Tibial nerve (tissue), 4 donors: ENCODE measurements around the gene IL27RA.

Experiments
- EP300 ChIP-seq, 2 donors: sonication (generic); formaldehyde crosslinking; IDR thresholded peaks; one replicate each; pipeline ENCODE4 v1.6.1; 2017; ENCODE audit warnings: antibody characterized with exemption in 2 of 2, mild to moderate bottlenecking in 1 of 2
- TF ChIP-seq, protein P1 (sequence below), 5 experiments: fragments of 200-600 bp in 3 of 5; fragments of 450-650 bp in 2 of 5; sonication (generic) in 3 of 5; IDR thresholded peaks; one replicate each; pipeline ENCODE4 v1.5.1; 2016 to 2019; ENCODE audit warnings: antibody characterized with exemption in 5 of 5, mild to moderate bottlenecking in 3 of 5, moderate library complexity in 2 of 5

DNA sequence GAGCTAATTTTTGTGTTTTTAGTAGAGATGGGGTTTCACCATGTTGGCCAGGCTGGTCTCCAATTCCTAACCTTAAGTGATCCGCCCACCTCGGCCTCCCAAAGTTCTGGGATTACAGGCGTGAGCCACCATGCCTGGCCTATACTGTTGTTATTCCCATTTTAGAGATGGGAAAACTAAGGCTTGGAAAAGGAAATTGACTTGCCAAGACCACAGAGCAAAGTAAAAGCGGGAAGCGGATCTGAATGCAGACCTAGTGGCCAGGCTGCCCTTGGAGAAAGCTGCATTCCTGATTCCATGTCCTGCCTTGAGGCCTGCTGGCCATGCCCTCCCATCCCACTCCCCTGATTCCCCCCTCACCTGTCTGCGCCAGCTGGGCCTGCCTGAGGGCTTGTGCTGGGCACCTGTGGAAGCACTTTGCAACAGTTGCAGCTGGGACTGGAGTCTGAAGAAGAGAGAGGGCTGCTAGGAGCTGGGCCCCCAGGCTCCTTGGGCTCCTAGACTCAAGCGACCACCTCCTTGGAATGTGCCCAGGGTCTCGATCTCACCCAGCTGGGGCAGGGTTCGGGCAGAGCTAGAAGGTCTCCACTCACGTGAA is 24.6 kb downstream of the IL27RA start:
- TF ChIP-seq, protein P1, sequence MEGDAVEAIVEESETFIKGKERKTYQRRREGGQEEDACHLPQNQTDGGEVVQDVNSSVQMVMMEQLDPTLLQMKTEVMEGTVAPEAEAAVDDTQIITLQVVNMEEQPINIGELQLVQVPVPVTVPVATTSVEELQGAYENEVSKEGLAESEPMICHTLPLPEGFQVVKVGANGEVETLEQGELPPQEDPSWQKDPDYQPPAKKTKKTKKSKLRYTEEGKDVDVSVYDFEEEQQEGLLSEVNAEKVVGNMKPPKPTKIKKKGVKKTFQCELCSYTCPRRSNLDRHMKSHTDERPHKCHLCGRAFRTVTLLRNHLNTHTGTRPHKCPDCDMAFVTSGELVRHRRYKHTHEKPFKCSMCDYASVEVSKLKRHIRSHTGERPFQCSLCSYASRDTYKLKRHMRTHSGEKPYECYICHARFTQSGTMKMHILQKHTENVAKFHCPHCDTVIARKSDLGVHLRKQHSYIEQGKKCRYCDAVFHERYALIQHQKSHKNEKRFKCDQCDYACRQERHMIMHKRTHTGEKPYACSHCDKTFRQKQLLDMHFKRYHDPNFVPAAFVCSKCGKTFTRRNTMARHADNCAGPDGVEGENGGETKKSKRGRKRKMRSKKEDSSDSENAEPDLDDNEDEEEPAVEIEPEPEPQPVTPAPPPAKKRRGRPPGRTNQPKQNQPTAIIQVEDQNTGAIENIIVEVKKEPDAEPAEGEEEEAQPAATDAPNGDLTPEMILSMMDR (IDR thresholded peaks at IDR 0.05) = no peak
- TF ChIP-seq EP300 (IDR thresholded peaks at IDR 0.05) = no peak
